ENCODE data around the gene ARHGAP10.

DNA sequence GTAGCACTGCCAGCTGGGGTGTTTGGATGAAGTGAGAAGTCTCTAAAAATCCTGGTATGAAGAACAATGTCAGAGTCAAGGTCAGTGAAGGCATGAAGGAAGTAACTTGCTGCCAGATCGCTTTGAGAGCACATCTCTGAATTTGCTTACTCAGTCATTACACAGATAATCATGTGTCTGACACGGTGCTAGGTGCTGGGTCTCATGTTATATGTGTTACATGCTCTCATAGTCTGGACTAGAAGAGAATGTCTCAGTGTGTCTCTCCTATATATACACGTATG lies 337.9 kb downstream of the ARHGAP10 start:
- TF ChIP-seq, protein P1, sequence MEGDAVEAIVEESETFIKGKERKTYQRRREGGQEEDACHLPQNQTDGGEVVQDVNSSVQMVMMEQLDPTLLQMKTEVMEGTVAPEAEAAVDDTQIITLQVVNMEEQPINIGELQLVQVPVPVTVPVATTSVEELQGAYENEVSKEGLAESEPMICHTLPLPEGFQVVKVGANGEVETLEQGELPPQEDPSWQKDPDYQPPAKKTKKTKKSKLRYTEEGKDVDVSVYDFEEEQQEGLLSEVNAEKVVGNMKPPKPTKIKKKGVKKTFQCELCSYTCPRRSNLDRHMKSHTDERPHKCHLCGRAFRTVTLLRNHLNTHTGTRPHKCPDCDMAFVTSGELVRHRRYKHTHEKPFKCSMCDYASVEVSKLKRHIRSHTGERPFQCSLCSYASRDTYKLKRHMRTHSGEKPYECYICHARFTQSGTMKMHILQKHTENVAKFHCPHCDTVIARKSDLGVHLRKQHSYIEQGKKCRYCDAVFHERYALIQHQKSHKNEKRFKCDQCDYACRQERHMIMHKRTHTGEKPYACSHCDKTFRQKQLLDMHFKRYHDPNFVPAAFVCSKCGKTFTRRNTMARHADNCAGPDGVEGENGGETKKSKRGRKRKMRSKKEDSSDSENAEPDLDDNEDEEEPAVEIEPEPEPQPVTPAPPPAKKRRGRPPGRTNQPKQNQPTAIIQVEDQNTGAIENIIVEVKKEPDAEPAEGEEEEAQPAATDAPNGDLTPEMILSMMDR (IDR thresholded peaks at IDR 0.05; ENCODE audit: borderline replicate concordance, extremely low read depth, low read length, poor library complexity, severe bottlenecking), result no peak
- no peak for TF ChIP-seq EZH2 (IDR thresholded peaks at IDR 0.05; ENCODE audit: borderline replicate concordance, low read depth, low read length, severe bottlenecking)

Data from DND-41 (cell line).